ENCODE results near the gene LIX1. TPM values are rescaled to one million over a fixed set of nuclear protein-coding genes. Genes with fewer than 3 reads are reported as not detected.

Gene LIX1
- total RNA-seq, 1 donor, result under 0.01 TPM

- DNase-seq (ENCODE audit: low read depth), result no peak
- TF ChIP-seq CTCF (IDR thresholded peaks at IDR 0.05; ENCODE audit: insufficient read depth, low read depth, low read length), result no peak
Measured at GRCh38 chr5:97100476-97100875, 41.9 kb downstream of the LIX1 start.

GRCh38 chr5:97098922-97099321, 43.5 kb downstream of the LIX1 start:
- H3K4me3 ChIP-seq (ENCODE audit: low read depth, low read length), result no peak overlapping the region
- DNase-seq (ENCODE audit: low read depth), result no peak
- no peak for TF ChIP-seq CTCF (IDR thresholded peaks at IDR 0.05; ENCODE audit: insufficient read depth, low read depth, low read length)

More at GRCh38 chr5:97100476-97100875, 41.9 kb downstream of the LIX1 start:
- H3K4me3 ChIP-seq (ENCODE audit: low read depth, low read length), result no peak overlapping the region

GRCh38 chr5:97097326-97098230, 44.8 kb downstream of the LIX1 start:
- no peak overlapping the region for H3K4me3 ChIP-seq (ENCODE audit: low read depth, low read length)
- no peak for TF ChIP-seq CTCF (IDR thresholded peaks at IDR 0.05; ENCODE audit: insufficient read depth, low read depth, low read length)
- DNase-seq (ENCODE audit: low read depth), result no peak

- no peak for DNase-seq (ENCODE audit: low read depth)
- TF ChIP-seq CTCF (IDR thresholded peaks at IDR 0.05; ENCODE audit: insufficient read depth, low read depth, low read length), result no peak
- H3K4me3 ChIP-seq (ENCODE audit: low read depth, low read length), result no peak overlapping the region
Measured at GRCh38 chr5:97096846-97097245, 45.6 kb downstream of the LIX1 start.

- DNase-seq (ENCODE audit: low read depth), result no peak
- no peak overlapping the region for H3K4me3 ChIP-seq (ENCODE audit: low read depth, low read length)
- TF ChIP-seq CTCF (IDR thresholded peaks at IDR 0.05; ENCODE audit: insufficient read depth, low read depth, low read length), result no peak
Measured at GRCh38 chr5:97096191-97096590, 46.2 kb downstream of the LIX1 start.

GRCh38 chr5:97095318-97095732, 47.1 kb downstream of the LIX1 start:
- TF ChIP-seq CTCF (IDR thresholded peaks at IDR 0.05; ENCODE audit: insufficient read depth, low read depth, low read length), result no peak
- H3K4me3 ChIP-seq (ENCODE audit: low read depth, low read length), result no peak overlapping the region
- no peak for DNase-seq (ENCODE audit: low read depth)

All from fibroblast of villous mesenchyme (primary cell).